Measurements from ENCODE around the gene PAAF1.
A peak's percentile ranks its signal among the peaks of the same experiment; 100 is the strongest.

PAAF1 gene

GRCh38 chr11:73961321-73961720, 84.5 kb downstream of the PAAF1 start:
- Histone ChIP-seq H3K27ac (ENCODE audit: low read length) (no peak overlapping the region), H3K36me3 (ENCODE audit: control insufficient read depth in 2 of 2, insufficient read depth in 2 of 2, low read length in 2 of 2) (no peaks in the 10 kb centered on the region), H3K9me3 (ENCODE audit: control insufficient read depth in 2 of 2, low read length in 2 of 2) (no peaks in the 10 kb centered on the region), H3K4me1 (ENCODE audit: control insufficient read depth, insufficient read depth, low read length) (peaks cover 10% of the 10 kb centered on the region), H3K9ac (ENCODE audit: low read length in 2 of 2) (no peak overlapping the region), H3K4me3 (ENCODE audit: low read length in 2 of 2) (no peak overlapping the region), H3K27me3 (ENCODE audit: control insufficient read depth in 1 of 2, insufficient read depth in 2 of 2, low read length in 2 of 2) (peaks cover 2 to 5% of the 10 kb centered on the region in 2 donors)

GRCh38 chr11:73962101-73962705, 85.4 kb downstream of the PAAF1 start:
- H3K4me1 ChIP-seq (ENCODE audit: control insufficient read depth, insufficient read depth, low read length) = peaks cover 10% of the 10 kb centered on the region
- H3K4me3 ChIP-seq (ENCODE audit: low read length in 2 of 2) = no peak overlapping the region
- no peak overlapping the region for H3K27ac ChIP-seq (ENCODE audit: low read length)
- peaks cover 2 to 5% of the 10 kb centered on the region in 2 donors for H3K27me3 ChIP-seq (ENCODE audit: control insufficient read depth in 1 of 2, insufficient read depth in 2 of 2, low read length in 2 of 2)
- no peaks in the 10 kb centered on the region for H3K9me3 ChIP-seq (ENCODE audit: control insufficient read depth in 2 of 2, low read length in 2 of 2)
- H3K36me3 ChIP-seq (ENCODE audit: control insufficient read depth in 2 of 2, insufficient read depth in 2 of 2, low read length in 2 of 2) = no peaks in the 10 kb centered on the region
- H3K9ac ChIP-seq (ENCODE audit: low read length in 2 of 2) = no peak overlapping the region

- Histone ChIP-seq H3K27ac (ENCODE audit: low read length) (no peak overlapping the region), H3K36me3 (ENCODE audit: control insufficient read depth in 2 of 2, insufficient read depth in 2 of 2, low read length in 2 of 2) (no peaks in the 10 kb centered on the region), H3K9ac (ENCODE audit: low read length in 2 of 2) (peak overlapping the region in 1 of 2 donors; percentile 21), H3K4me1 (ENCODE audit: control insufficient read depth, insufficient read depth, low read length) (peaks cover 10% of the 10 kb centered on the region), H3K9me3 (ENCODE audit: control insufficient read depth in 2 of 2, low read length in 2 of 2) (no peaks in the 10 kb centered on the region), H3K27me3 (ENCODE audit: control insufficient read depth in 1 of 2, insufficient read depth in 2 of 2, low read length in 2 of 2) (peaks cover 0 to 5% of the 10 kb centered on the region in 2 donors), H3K4me3 (ENCODE audit: low read length in 2 of 2) (no peak overlapping the region)
These were observed 87.1 kb downstream of the PAAF1 start for GRCh38 chr11:73963861-73964260.

- peaks cover 0 to 5% of the 10 kb centered on the region in 2 donors for H3K27me3 ChIP-seq (ENCODE audit: control insufficient read depth in 1 of 2, insufficient read depth in 2 of 2, low read length in 2 of 2)
- H3K36me3 ChIP-seq (ENCODE audit: control insufficient read depth in 2 of 2, insufficient read depth in 2 of 2, low read length in 2 of 2) = no peaks in the 10 kb centered on the region
- peaks cover 10% of the 10 kb centered on the region for H3K4me1 ChIP-seq (ENCODE audit: control insufficient read depth, insufficient read depth, low read length)
- no peaks in the 10 kb centered on the region for H3K9me3 ChIP-seq (ENCODE audit: control insufficient read depth in 2 of 2, low read length in 2 of 2)
- no peak overlapping the region for H3K9ac ChIP-seq (ENCODE audit: low read length in 2 of 2)
- no peak overlapping the region for H3K27ac ChIP-seq (ENCODE audit: low read length)
- no peak overlapping the region for H3K4me3 ChIP-seq (ENCODE audit: low read length in 2 of 2)
These were observed 88.4 kb downstream of the PAAF1 start for GRCh38 chr11:73965076-73965763.

GRCh38 chr11:73965764-73966121, 88.9 kb downstream of the PAAF1 start:
- no peak overlapping the region for H3K9ac ChIP-seq (ENCODE audit: low read length in 2 of 2)
- no peaks in the 10 kb centered on the region for H3K36me3 ChIP-seq (ENCODE audit: control insufficient read depth in 2 of 2, insufficient read depth in 2 of 2, low read length in 2 of 2)
- no peaks in the 10 kb centered on the region for H3K9me3 ChIP-seq (ENCODE audit: control insufficient read depth in 2 of 2, low read length in 2 of 2)
- H3K4me1 ChIP-seq (ENCODE audit: control insufficient read depth, insufficient read depth, low read length) = peaks cover 10% of the 10 kb centered on the region
- H3K27me3 ChIP-seq (ENCODE audit: control insufficient read depth in 1 of 2, insufficient read depth in 2 of 2, low read length in 2 of 2) = peaks cover 0 to 5% of the 10 kb centered on the region in 2 donors
- H3K27ac ChIP-seq (ENCODE audit: low read length) = no peak overlapping the region
- H3K4me3 ChIP-seq (ENCODE audit: low read length in 2 of 2) = no peak overlapping the region

GRCh38 chr11:73968356-73968966, 91.7 kb downstream of the PAAF1 start:
- H3K4me1 ChIP-seq (ENCODE audit: control insufficient read depth, insufficient read depth, low read length) = peaks cover 10% of the 10 kb centered on the region
- H3K9ac ChIP-seq (ENCODE audit: low read length in 2 of 2) = no peak overlapping the region
- no peak overlapping the region for H3K4me3 ChIP-seq (ENCODE audit: low read length in 2 of 2)
- H3K27ac ChIP-seq (ENCODE audit: low read length) = no peak overlapping the region
- peaks cover 0 to 2% of the 10 kb centered on the region in 2 donors for H3K27me3 ChIP-seq (ENCODE audit: control insufficient read depth in 1 of 2, insufficient read depth in 2 of 2, low read length in 2 of 2)
- no peaks in the 10 kb centered on the region for H3K9me3 ChIP-seq (ENCODE audit: control insufficient read depth in 2 of 2, low read length in 2 of 2)
- no peaks in the 10 kb centered on the region for H3K36me3 ChIP-seq (ENCODE audit: control insufficient read depth in 2 of 2, insufficient read depth in 2 of 2, low read length in 2 of 2)

- Histone ChIP-seq H3K9ac (ENCODE audit: low read length in 2 of 2) (no peak overlapping the region), H3K4me1 (ENCODE audit: control insufficient read depth, insufficient read depth, low read length) (peaks cover 13% of the 10 kb centered on the region), H3K36me3 (ENCODE audit: control insufficient read depth in 2 of 2, insufficient read depth in 2 of 2, low read length in 2 of 2) (peaks cover 0 to 1% of the 10 kb centered on the region in 2 donors), H3K4me3 (ENCODE audit: low read length in 2 of 2) (no peak overlapping the region), H3K27ac (ENCODE audit: low read length) (no peak overlapping the region), H3K9me3 (ENCODE audit: control insufficient read depth in 2 of 2, low read length in 2 of 2) (no peaks in the 10 kb centered on the region), H3K27me3 (ENCODE audit: control insufficient read depth in 1 of 2, insufficient read depth in 2 of 2, low read length in 2 of 2) (peaks cover 0 to 2% of the 10 kb centered on the region in 2 donors)
These were observed 92.3 kb downstream of the PAAF1 start for GRCh38 chr11:73969091-73969490.

GRCh38 chr11:73969991-73970800, 93.4 kb downstream of the PAAF1 start:
- Histone ChIP-seq H3K4me1 (ENCODE audit: control insufficient read depth, insufficient read depth, low read length) (peaks cover 7% of the 10 kb centered on the region), H3K4me3 (ENCODE audit: low read length in 2 of 2) (no peak overlapping the region), H3K9me3 (ENCODE audit: control insufficient read depth in 2 of 2, low read length in 2 of 2) (no peaks in the 10 kb centered on the region), H3K27ac (ENCODE audit: low read length) (no peak overlapping the region), H3K9ac (ENCODE audit: low read length in 2 of 2) (no peak overlapping the region), H3K27me3 (ENCODE audit: control insufficient read depth in 1 of 2, insufficient read depth in 2 of 2, low read length in 2 of 2) (no peaks in the 10 kb centered on the region), H3K36me3 (ENCODE audit: control insufficient read depth in 2 of 2, insufficient read depth in 2 of 2, low read length in 2 of 2) (peaks cover 0 to 6% of the 10 kb centered on the region in 2 donors)

GRCh38 chr11:73971175-73971719, 94.4 kb downstream of the PAAF1 start:
- H3K27ac ChIP-seq (ENCODE audit: low read length) = no peak overlapping the region
- H3K27me3 ChIP-seq (ENCODE audit: control insufficient read depth in 1 of 2, insufficient read depth in 2 of 2, low read length in 2 of 2) = no peaks in the 10 kb centered on the region
- no peak overlapping the region for H3K9ac ChIP-seq (ENCODE audit: low read length in 2 of 2)
- H3K4me3 ChIP-seq (ENCODE audit: low read length in 2 of 2) = no peak overlapping the region
- peaks cover 7% of the 10 kb centered on the region for H3K4me1 ChIP-seq (ENCODE audit: control insufficient read depth, insufficient read depth, low read length)
- no peaks in the 10 kb centered on the region for H3K9me3 ChIP-seq (ENCODE audit: control insufficient read depth in 2 of 2, low read length in 2 of 2)
- H3K36me3 ChIP-seq (ENCODE audit: control insufficient read depth in 2 of 2, insufficient read depth in 2 of 2, low read length in 2 of 2) = peaks cover 0 to 11% of the 10 kb centered on the region in 2 donors

- Histone ChIP-seq H3K9ac (ENCODE audit: low read length in 2 of 2) (no peak overlapping the region), H3K27me3 (ENCODE audit: control insufficient read depth in 1 of 2, insufficient read depth in 2 of 2, low read length in 2 of 2) (no peaks in the 10 kb centered on the region), H3K36me3 (ENCODE audit: control insufficient read depth in 2 of 2, insufficient read depth in 2 of 2, low read length in 2 of 2) (peaks cover under 1 to 17% of the 10 kb centered on the region in 2 donors), H3K9me3 (ENCODE audit: control insufficient read depth in 2 of 2, low read length in 2 of 2) (no peaks in the 10 kb centered on the region), H3K4me1 (ENCODE audit: control insufficient read depth, insufficient read depth, low read length) (peaks cover 7% of the 10 kb centered on the region), H3K27ac (ENCODE audit: low read length) (no peak overlapping the region), H3K4me3 (ENCODE audit: low read length in 2 of 2) (no peak overlapping the region)
These were observed 95.4 kb downstream of the PAAF1 start for GRCh38 chr11:73972187-73972586.

All from stomach smooth muscle (tissue), 2 donors.